ACC112 (cell line): ENCODE measurements around the gene SEMA6D.
A peak's percentile ranks its signal among the peaks of the same experiment; 100 is the strongest.

ENCODE experiments used
- H2AFZ ChIP-seq: fragments of 200-600 bp; sonication (generic); one replicate; pipeline ENCODE4 v1.6.0; 2017; ENCODE audit warnings: antibody characterized with exemption, low read length; ENCODE audit not compliant: unreplicated experiment
- H3K27ac ChIP-seq: fragments of 200-600 bp; sonication (generic); 2 replicates; pipeline ENCODE4 v1.5.1; 2014; ENCODE audit warnings: low read depth, mild to moderate bottlenecking, antibody characterized with exemption, low read length, moderate library complexity
- H3K27me3 ChIP-seq: fragments of 200-600 bp; sonication (generic); 2 replicates; pipeline ENCODE4 v1.6.1; 2014; ENCODE audit warnings: mild to moderate bottlenecking, antibody characterized with exemption, low read length, moderate library complexity, mixed read lengths; ENCODE audit not compliant: insufficient read depth
- H3K36me3 ChIP-seq: fragments of 200-600 bp; sonication (generic); 2 replicates; pipeline ENCODE4 v1.6.1; 2016; ENCODE audit warnings: mild to moderate bottlenecking, antibody characterized with exemption, low read length, moderate library complexity, mixed read lengths; ENCODE audit not compliant: insufficient read depth
- H3K4me1 ChIP-seq: fragments of 200-600 bp; sonication (generic); one replicate; pipeline ENCODE4 v1.6.1; 2016; ENCODE audit warnings: low read length, mixed read lengths; ENCODE audit not compliant: insufficient read depth, unreplicated experiment, control insufficient read depth
- H3K4me3 ChIP-seq: fragments of 200-600 bp; sonication (generic); 2 replicates; pipeline ENCODE4 v1.5.1; 2014; ENCODE audit warnings: mild to moderate bottlenecking, low read depth, low read length
- H3K79me2 ChIP-seq: fragments of 200-600 bp; sonication (generic); one replicate; pipeline ENCODE4 v1.6.0; 2016; ENCODE audit warnings: low read length; ENCODE audit not compliant: control insufficient read depth, unreplicated experiment, insufficient read depth

Gene SEMA6D

DNA sequence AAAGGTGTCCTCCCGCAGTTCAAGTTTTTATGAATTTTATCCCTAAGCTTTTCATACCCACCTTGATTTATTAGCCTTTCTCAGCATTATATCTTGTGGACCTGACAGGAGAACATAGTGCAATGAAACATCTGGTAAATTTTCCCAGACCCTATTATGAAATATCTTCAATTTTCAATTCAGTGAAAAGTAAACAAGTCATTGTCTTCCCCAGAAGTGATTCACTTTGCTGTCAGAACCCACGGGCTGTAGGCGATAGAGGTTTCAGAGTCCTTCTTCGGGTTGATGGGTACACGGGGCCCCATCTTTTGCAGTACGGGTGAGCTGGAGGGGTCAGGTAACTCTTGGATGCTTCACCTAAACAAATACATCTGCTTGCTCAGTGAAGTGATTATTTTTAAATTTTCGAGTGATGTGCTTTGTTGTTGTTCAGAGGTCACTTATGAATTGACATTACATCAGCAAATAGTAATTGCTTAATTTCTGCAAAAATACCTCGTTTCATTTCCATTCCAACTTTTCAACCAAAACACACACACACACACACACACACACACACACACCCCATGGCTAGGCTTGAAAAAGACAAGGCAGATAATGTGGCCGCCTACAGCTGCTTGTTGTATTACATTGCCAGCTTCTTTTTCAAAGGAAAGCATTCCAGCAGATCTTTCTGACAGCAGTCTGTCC lies 102.9 kb downstream of the SEMA6D start:
- H3K27ac ChIP-seq = peak overlapping the region; percentile 12; the same call in 1 of the 2 replicates
- H2AFZ ChIP-seq = no peak overlapping the region
- H3K4me1 ChIP-seq = peaks cover 12% of the 10 kb centered on the region
- peaks cover 14% of the 10 kb centered on the region; the same call in 1 of the 2 replicates for H3K27me3 ChIP-seq
- no peaks in the 10 kb centered on the region for H3K79me2 ChIP-seq
- no peaks in the 10 kb centered on the region for H3K36me3 ChIP-seq
- peak overlapping the region; percentile 42; the same call in 1 of the 2 replicates for H3K4me3 ChIP-seq

DNA sequence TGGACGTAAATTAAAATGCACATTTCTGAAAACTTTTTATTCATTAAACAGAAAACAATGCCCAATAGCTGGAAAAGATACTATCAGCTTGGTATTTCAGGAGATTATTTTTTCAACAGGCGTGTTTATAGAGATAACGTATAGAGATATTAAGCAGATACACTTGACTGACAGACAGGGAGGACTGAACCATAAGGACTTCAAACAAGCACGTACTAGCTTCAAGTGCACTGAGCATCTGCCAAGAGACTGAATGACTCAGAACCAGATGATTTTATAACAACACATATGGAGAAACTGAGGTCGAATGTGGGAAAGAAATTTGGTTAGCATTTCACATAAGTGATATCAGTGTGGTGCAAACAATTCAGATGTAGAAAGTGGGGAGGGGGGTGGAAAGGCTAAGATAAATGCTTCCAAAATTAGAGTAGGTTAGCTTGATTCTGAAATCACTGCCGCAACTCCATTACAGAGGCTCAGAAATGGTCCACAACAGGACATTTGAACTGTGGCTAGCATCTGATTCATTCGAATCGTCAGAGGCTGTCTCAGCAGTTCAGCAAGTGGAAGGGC lies 103.5 kb downstream of the SEMA6D start:
- peaks cover 12% of the 10 kb centered on the region for H3K4me1 ChIP-seq
- peak overlapping the region; percentile 12; the same call in 1 of the 2 replicates for H3K27ac ChIP-seq
- H2AFZ ChIP-seq = no peak overlapping the region
- H3K27me3 ChIP-seq = peaks cover 20% of the 10 kb centered on the region; the same call in 1 of the 2 replicates
- 0 out of 2 replicates have a peak overlapping the region, but pooled peaks have one; percentile 42 for H3K4me3 ChIP-seq
- H3K79me2 ChIP-seq = no peaks in the 10 kb centered on the region
- H3K36me3 ChIP-seq = no peaks in the 10 kb centered on the region

DNA sequence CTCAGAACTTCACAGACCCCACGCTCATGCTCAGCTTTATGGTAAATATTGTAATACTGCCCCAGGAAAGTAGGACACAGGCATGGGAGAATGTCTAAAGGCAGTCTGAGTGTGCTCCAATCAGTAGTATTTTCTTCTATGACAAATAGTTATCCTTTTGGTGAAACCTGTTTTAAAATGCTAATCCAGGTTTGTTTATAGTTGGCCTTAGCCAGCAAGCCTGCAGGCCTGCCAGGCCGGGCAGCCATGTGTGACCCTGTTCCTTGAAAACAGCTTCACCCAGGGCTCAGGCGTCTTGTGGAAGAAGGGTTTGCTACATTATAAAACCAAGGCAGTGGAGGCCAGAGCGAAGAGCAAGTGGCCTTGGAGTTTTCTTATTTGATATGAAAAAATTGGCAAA lies 104.7 kb downstream of the SEMA6D start:
- Histone ChIP-seq H3K79me2 (no peaks in the 10 kb centered on the region), H3K27me3 (peaks cover 18% of the 10 kb centered on the region; the same call in 1 of the 2 replicates), H3K36me3 (no peaks in the 10 kb centered on the region), H3K4me1 (peaks cover 12% of the 10 kb centered on the region), H3K4me3 (no peak overlapping the region), H3K27ac (no peak overlapping the region), H2AFZ (no peak overlapping the region)
